IMR-90 (cell line): ENCODE data around the gene FAM89B. TPM values are rescaled to one million over a fixed set of nuclear protein-coding genes. Genes with fewer than 3 reads are reported as not detected.

Source experiments
- ATAC-seq: fragments of 200-7000 bp; cut with Tn5 transposase; 2 replicates; pipeline ENCODE4 v1.9.1; 2020; ENCODE audit warnings: low read depth, mild to moderate bottlenecking, moderate library complexity
- BruUV-seq: library from RNA; stranded (reverse); fragments of 400-500 nt; replicated peaks from 2 replicates; lab custom pipeline; 2021; lab: Mats Ljungman, UMichigan
- CTCF ChIA-PET: fragments of 300-600 bp; formaldehyde crosslinking; extraction: SDS; loops from one replicate; lab custom pipeline; 2021; ENCODE audit warnings: antibody characterized with exemption; lab: Yijun Ruan, JAX
- POLR2A ChIA-PET: fragments of 300-600 bp; sonication (Branson Sonifier 250); formaldehyde crosslinking; loops from one replicate; lab custom pipeline; 2022; ENCODE audit warnings: antibody characterized with exemption; ENCODE audit not compliant: unreplicated experiment; lab: Charles Lee
- DNase-seq: peaks from one replicate; pipeline ENCODE4 v3.0.0; 2013
- H2AFZ ChIP-seq: replicated peaks from 2 replicates; pipeline ENCODE3; 2013; ENCODE audit warnings: low read length, mild to moderate bottlenecking; ENCODE audit not compliant: poor library complexity
- H2AK5ac ChIP-seq: 2 replicates; pipeline ENCODE4 v1.6.1; 2013; ENCODE audit warnings: low read depth, low read length, inconsistent platforms
- H2AK9ac ChIP-seq: replicated peaks from 2 replicates; pipeline ENCODE3; 2013; ENCODE audit warnings: mild to moderate bottlenecking, low read depth, low read length, moderate library complexity; ENCODE audit not compliant: poor library complexity
- H2BK120ac ChIP-seq: 2 replicates; pipeline ENCODE4 v1.6.1; 2013; ENCODE audit warnings: low read depth, low read length, inconsistent platforms
- H2BK15ac ChIP-seq: 3 replicates; pipeline ENCODE4 v1.6.1; 2013; ENCODE audit warnings: low read depth, low read length, inconsistent platforms
- H2BK20ac ChIP-seq: 2 replicates; pipeline ENCODE4 v1.6.1; 2013; ENCODE audit warnings: low read depth, mild to moderate bottlenecking, inconsistent platforms, low read length, moderate library complexity
- H2BK5ac ChIP-seq: 2 replicates; pipeline ENCODE4 v1.6.1; 2013; ENCODE audit warnings: mild to moderate bottlenecking, low read depth, low read length, inconsistent platforms; ENCODE audit not compliant: poor library complexity, severe bottlenecking
- H3K14ac ChIP-seq: replicated peaks from 2 replicates; pipeline ENCODE4 v1.6.1; 2013; ENCODE audit warnings: low read depth, low read length, inconsistent platforms
- H3K18ac ChIP-seq: 2 replicates; pipeline ENCODE4 v1.6.1; 2013; ENCODE audit warnings: low read depth, low read length, control low read depth
- H3K23ac ChIP-seq: 2 replicates; pipeline ENCODE4 v1.6.1; 2013; ENCODE audit warnings: low read depth, low read length, inconsistent platforms
- H3K27ac ChIP-seq: 2 replicates; pipeline ENCODE4 v1.5.1; 2013; ENCODE audit warnings: mild to moderate bottlenecking, control low read depth, low read length; ENCODE audit not compliant: insufficient read depth
- H3K27me3 ChIP-seq: 2 replicates; pipeline ENCODE4 v1.6.1; 2013; ENCODE audit warnings: low read length; ENCODE audit not compliant: control insufficient read depth, insufficient read depth
- H3K36me3 ChIP-seq: 2 replicates; pipeline ENCODE4 v1.6.1; 2013; ENCODE audit warnings: low read length, mixed read lengths; ENCODE audit not compliant: control insufficient read depth, insufficient read depth
- H3K4ac ChIP-seq: 2 replicates; pipeline ENCODE4 v1.6.1; 2013; ENCODE audit warnings: low read depth, low read length, inconsistent platforms
- H3K4me1 ChIP-seq: 2 replicates; pipeline ENCODE4 v1.6.1; 2013; ENCODE audit warnings: low read length, mixed read lengths; ENCODE audit not compliant: control insufficient read depth, insufficient read depth
- H3K4me2 ChIP-seq: 2 replicates; pipeline ENCODE4 v1.6.1; 2013; ENCODE audit warnings: low read depth, mild to moderate bottlenecking, control low read depth, low read length, moderate library complexity
- H3K4me3 ChIP-seq: 2 replicates; pipeline ENCODE4 v1.5.1; 2013; ENCODE audit warnings: low read depth, mild to moderate bottlenecking, control low read depth, low read length, moderate library complexity; ENCODE audit not compliant: insufficient read depth
- H3K56ac ChIP-seq: 2 replicates; pipeline ENCODE4 v1.6.1; 2013; ENCODE audit warnings: low read length, inconsistent platforms; ENCODE audit not compliant: insufficient read depth; ENCODE audit errors: extremely low read depth
- H3K79me1 ChIP-seq, 2 experiments: 2 replicates each; pipeline ENCODE4 v1.6.1; 2013; ENCODE audit warnings: low read length in 2 of 2, inconsistent platforms in 1 of 2, low read depth in 1 of 2
- H3K9ac ChIP-seq: 2 replicates; pipeline ENCODE4 v1.6.1; 2013; ENCODE audit warnings: low read depth, low read length, control low read depth
- H3K9me1 ChIP-seq: 2 replicates; pipeline ENCODE4 v1.6.1; 2013; ENCODE audit warnings: low read length, inconsistent platforms; ENCODE audit not compliant: insufficient read depth
- H3K9me3 ChIP-seq: 2 replicates; pipeline ENCODE4 v1.6.1; 2013; ENCODE audit warnings: low read length; ENCODE audit not compliant: control insufficient read depth, insufficient read depth
- H4K20me1 ChIP-seq: 2 replicates; pipeline ENCODE4 v1.6.1; 2013; ENCODE audit warnings: low read length, inconsistent platforms; ENCODE audit not compliant: insufficient read depth
- H4K5ac ChIP-seq: 2 replicates; pipeline ENCODE4 v1.6.1; 2013; ENCODE audit warnings: mild to moderate bottlenecking, low read depth, low read length, control low read depth
- H4K8ac ChIP-seq, 2 experiments: 2 replicates each; pipeline ENCODE4 v1.6.1; 2013; ENCODE audit warnings: low read depth in 2 of 2, low read length in 2 of 2, control low read depth in 1 of 2, inconsistent platforms in 1 of 2
- H4K91ac ChIP-seq: 2 replicates; pipeline ENCODE4 v1.6.1; 2013; ENCODE audit warnings: low read depth, low read length, inconsistent platforms; ENCODE audit not compliant: insufficient read depth
- BHLHE40 ChIP-seq: fragments of 150-350 bp; IDR thresholded peaks from 2 replicates; pipeline ENCODE4 v1.6.1; 2016; ENCODE audit warnings: mild to moderate bottlenecking, low read depth, low read length
- CEBPB ChIP-seq: IDR thresholded peaks from 2 replicates; pipeline ENCODE4 v1.6.1; 2012; ENCODE audit warnings: low read depth, low read length, improper control_type of control experiment
- CTCF ChIP-seq: conservative IDR thresholded peaks from 2 replicates; pipeline ENCODE4 v1.5.1; 2012; ENCODE audit warnings: mild to moderate bottlenecking, low read depth, low read length, improper control_type of control experiment
- MXI1 ChIP-seq: IDR thresholded peaks from 2 replicates; pipeline ENCODE4 v1.6.1; 2012; ENCODE audit warnings: low read depth, mild to moderate bottlenecking, low read length, moderate library complexity, borderline replicate concordance
- NFE2L2 ChIP-seq: fragments of 150-350 bp; IDR thresholded peaks from 2 replicates; pipeline ENCODE4 v1.6.1; 2016; ENCODE audit warnings: low read depth, mild to moderate bottlenecking, low read length
- POLR2A ChIP-seq: IDR thresholded peaks from 2 replicates; pipeline ENCODE4 v1.6.1; 2012; ENCODE audit warnings: mild to moderate bottlenecking, low read depth, low read length
- RAD21 ChIP-seq: IDR thresholded peaks from 2 replicates; pipeline ENCODE4 v1.6.1; 2012; ENCODE audit warnings: low read length, improper control_type of control experiment
- RFX5 ChIP-seq: IDR thresholded peaks from 2 replicates; pipeline ENCODE4 v1.8.0; 2012; ENCODE audit warnings: low read depth, mild to moderate bottlenecking, low read length, moderate library complexity
- SMC3 ChIP-seq: fragments of 150-350 bp; IDR thresholded peaks from 2 replicates; pipeline ENCODE4 v1.6.1; 2016; ENCODE audit warnings: low read depth, mild to moderate bottlenecking, antibody characterized with exemption, low read length, moderate library complexity
- USF2 ChIP-seq: fragments of 150-350 bp; IDR thresholded peaks from 2 replicates; pipeline ENCODE4 v1.6.1; 2017; ENCODE audit warnings: mild to moderate bottlenecking, antibody characterized with exemption, low read length, low read depth
- WGBS, 2 experiments: methylation state at CpG; one replicate each; pipeline versions ENCODE4 v1.1.5 to v1.1.7; 2013; ENCODE audit warnings: missing lambda C conversion rate in 2 of 2; ENCODE audit not compliant: insufficient read length in 1 of 2; ENCODE audit errors: extremely low coverage in 2 of 2; 5-methylcytosine and 5-hydroxymethylcytosine counted together
- dilution Hi-C: fragments of 300-500 bp; cut with HindIII; formaldehyde crosslinking; loops from one replicate; pipeline ENCODE4 v1.14.3; 2018; ENCODE audit warnings: low sequenced_read_pairs; ENCODE audit not compliant: unreplicated experiment
- in situ Hi-C: fragments of 300-500 bp; cut with MboI; formaldehyde crosslinking; loops from 3 replicates; pipeline ENCODE4 v1.14.3; 2019; ENCODE audit warnings: low sequenced_read_pairs, inconsistent platforms, mixed read lengths
- intact Hi-C: fragments of 100-400 bp; cut with micrococcal nuclease; formaldehyde crosslinking; loops from 2 replicates; pipeline ENCODE4 v1.10.0; 2022
- polyA plus RNA-seq, 3 experiments: library from polyadenylated mRNA; depleted of rRNA; stranded (reverse); fragments of >200 nt; gene quantifications; 2 replicates each; pipeline ENCODE4 v1.2.3, GENCODE V29; 2012; ENCODE audit warnings: low replicate concordance in 1 of 3
- total RNA-seq: library from RNA; depleted of rRNA; stranded (reverse); fragments of >200 nt; gene quantifications from 2 replicates; pipeline ENCODE4 v1.2.3, GENCODE V29; 2012

The FAM89B gene
- total and polyA plus RNA-seq, 2 of the 4 experiments (the other 2 are of a cell fraction) = 12.0 to 65.5 TPM

- TF ChIP-seq NFE2L2 (no peak), RFX5 (no peak)
Observed at GRCh38 chr11:65611758-65612603, 39.6 kb downstream of the FAM89B start (continued).

- 86% methylated on average over 1 of the region's 7 CpGs; no CpG with 5 or more reads in 1 of the 2 experiments for WGBS, 2 experiments
- Histone ChIP-seq H3K56ac (no peak overlapping the region), H4K20me1 (peaks cover 41% of the 10 kb centered on the region), H3K27ac (no peak overlapping the region; the same call in 1 of the 2 replicates), H3K9ac (no peak overlapping the region; the same call in 1 of the 2 replicates), H2BK5ac (no peak overlapping the region), H4K5ac (no peak overlapping the region), H3K14ac (no peak overlapping the region), H3K27me3 (no peaks in the 10 kb centered on the region), H3K9me1 (0 out of 2 replicates have a peak, but pooled peaks cover 14% of the 10 kb centered on the region), H3K4ac (no peak overlapping the region), H2BK120ac (no peak overlapping the region), H3K18ac (no peak overlapping the region), H2BK20ac (no peak overlapping the region), H4K8ac (peak overlapping the region in 1 of 2 experiments; percentile 11; a peak in 1 of 4 replicates), H2AK5ac (peak overlapping the region; percentile 86), H3K4me3 (no peak overlapping the region), H2AFZ (peak overlapping the region; percentile 29), H3K79me1 (peaks cover 9 to 78% of the 10 kb centered on the region in 2 experiments), H2AK9ac (peak overlapping the region; percentile 100), H2BK15ac (no peak overlapping the region), H3K4me2 (peak overlapping the region; percentile 39), H3K36me3 (peaks cover 15% of the 10 kb centered on the region), H3K23ac (no peak overlapping the region), H3K4me1 (peaks cover 19% of the 10 kb centered on the region), H3K9me3 (no peaks in the 10 kb centered on the region), H4K91ac (no peak overlapping the region)
- TF ChIP-seq CTCF (no peak), SMC3 (no peak), POLR2A (no peak), CEBPB (no peak), RAD21 (no peak), RFX5 (no peak), MXI1 (no peak), BHLHE40 (no peak), USF2 (no peak)
- no TSS peak for BruUV-seq
- in situ Hi-C loops = no loop called here
- DNase-seq = no peak
- ChIA-PET CTCF (no interaction called here), POLR2A (no interaction called here)
- no peak for ATAC-seq
- intact Hi-C loops = no loop called here
- dilution Hi-C loops = no loop called here
Observed at GRCh38 chr11:65612691-65613090, 40.4 kb downstream of the FAM89B start.
